Caco-2 (cell line): ENCODE data around the gene LRRTM1. TPM values are rescaled to one million over a fixed set of nuclear protein-coding genes. Genes with fewer than 3 reads are reported as not detected.

Experiments used
- BruUV-seq: library from RNA; stranded (reverse); fragments of 400-500 nt; replicated peaks from 2 replicates; lab custom pipeline; 2021; lab: Mats Ljungman, UMichigan
- CTCF ChIA-PET: fragments of 300-600 bp; sonication (Branson Sonifier 250); formaldehyde crosslinking; loops from one replicate; lab custom pipeline; 2022; ENCODE audit warnings: antibody characterized with exemption; lab: Charles Lee
- POLR2A ChIA-PET: fragments of 300-600 bp; sonication (Branson Sonifier 250); formaldehyde crosslinking; loops from one replicate; lab custom pipeline; 2022; ENCODE audit warnings: antibody characterized with exemption; lab: Charles Lee
- DNase-seq, 2 experiments: peaks; one replicate each; pipeline versions ENCODE4 v3.0.0 to v3.0.0-alpha.2; 2020 to 2022
- H3K27me3 ChIP-seq: replicated peaks from 2 replicates; pipeline ENCODE4 v1.6.0; 2011; ENCODE audit warnings: low read length; ENCODE audit not compliant: control insufficient read depth, insufficient read depth
- H3K36me3 ChIP-seq: 2 replicates; pipeline ENCODE4 v1.5.1; 2011; ENCODE audit warnings: low read length; ENCODE audit not compliant: control insufficient read depth, insufficient read depth
- H3K4me1 ChIP-seq: fragments of 250-450 bp; sonication (Bioruptor Pico); 2 replicates; pipeline ENCODE4 v1.5.1; 2020; ENCODE audit warnings: mild to moderate bottlenecking
- H3K4me3 ChIP-seq: 2 replicates; pipeline ENCODE4 v1.5.1; 2011; ENCODE audit warnings: low read depth, mild to moderate bottlenecking, control low read depth, low read length
- H3K9me3 ChIP-seq: fragments of 250-450 bp; sonication (Bioruptor Pico); 2 replicates; pipeline ENCODE4 v1.5.1; 2020; ENCODE audit warnings: mild to moderate bottlenecking, moderate library complexity
- H3K27ac Mint-ChIP-seq: one replicate; pipeline ENCODE4 v1.8.0; 2022; ENCODE audit warnings: mixed read lengths; ENCODE audit not compliant: unreplicated experiment
- H3K27me3 Mint-ChIP-seq: one replicate; pipeline ENCODE4 v1.8.0; 2022; ENCODE audit warnings: mixed read lengths; ENCODE audit not compliant: insufficient read depth, unreplicated experiment
- H3K36me3 Mint-ChIP-seq: one replicate; pipeline ENCODE4 v1.8.0; 2022; ENCODE audit warnings: mild to moderate bottlenecking, mixed read lengths; ENCODE audit not compliant: insufficient read depth, unreplicated experiment
- H3K4me1 Mint-ChIP-seq: one replicate; pipeline ENCODE4 v1.8.0; 2022; ENCODE audit warnings: low read depth, mixed read lengths; ENCODE audit not compliant: unreplicated experiment
- H3K4me3 Mint-ChIP-seq: one replicate; pipeline ENCODE4 v1.8.0; 2022; ENCODE audit warnings: mild to moderate bottlenecking, moderate library complexity, mixed read lengths; ENCODE audit not compliant: unreplicated experiment
- H3K9me3 Mint-ChIP-seq: one replicate; pipeline ENCODE4 v1.8.0; 2022; ENCODE audit warnings: mixed read lengths; ENCODE audit not compliant: unreplicated experiment
- intact Hi-C: fragments of 100-400 bp; cut with micrococcal nuclease; formaldehyde crosslinking; loops from one replicate; pipeline ENCODE4 v1.10.0; 2022; ENCODE audit not compliant: unreplicated experiment
- total RNA-seq: library from RNA; stranded (reverse); gene quantifications from 2 replicates; pipeline ENCODE4 v1.2.3, GENCODE V29; 2022
- TF ChIP-seq, protein P1 (sequence below), 2 experiments: fragments of 200-600 bp in 1 of 2; IDR thresholded peaks; 1 replicate in 1 of 2; 2 replicates in 1 of 2; pipeline versions ENCODE4 v1.5.1 to v1.8.0; 2011 to 2022; ENCODE audit warnings: antibody characterized with exemption in 1 of 2, control low read depth in 1 of 2, inconsistent platforms in 1 of 2, low read depth in 1 of 2, low read length in 1 of 2, mild to moderate bottlenecking in 1 of 2, moderate library complexity in 1 of 2; ENCODE audit not compliant: insufficient read depth in 1 of 2, severe bottlenecking in 1 of 2, unreplicated experiment in 1 of 2

LRRTM1 gene
- total RNA-seq, 1 experiment from 2014 or later: not detected

DNA sequence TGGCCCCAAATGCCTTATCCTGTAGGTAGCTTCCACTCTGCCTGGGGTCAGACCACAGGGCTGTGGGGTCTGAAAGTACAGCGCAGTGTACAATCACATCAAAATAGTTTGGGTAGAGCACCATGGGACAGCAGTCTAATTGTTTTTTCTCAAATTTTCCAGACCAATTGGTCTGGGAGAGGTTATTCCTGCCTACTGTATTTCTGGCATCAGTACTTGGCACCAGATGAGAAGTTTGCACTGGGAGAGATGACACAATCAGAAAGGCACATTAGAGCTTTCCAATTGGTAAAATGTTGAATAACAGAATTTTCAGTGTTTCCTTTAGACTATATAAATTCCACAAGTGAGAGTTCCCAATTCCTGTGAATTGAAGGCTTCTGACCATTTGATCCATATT, 30.9 kb upstream of the LRRTM1 start:
- no peaks in the 10 kb centered on the region for H3K27me3 ChIP-seq
- no peaks in the 10 kb centered on the region for H3K9me3 ChIP-seq
- ChIA-PET CTCF (no interaction called here), POLR2A (no interaction called here)
- no peaks in the 10 kb centered on the region for H3K36me3 ChIP-seq
- no peak overlapping the region for H3K4me3 ChIP-seq
- H3K27ac Mint-ChIP-seq: no peak overlapping the region
- TF ChIP-seq, protein P1, sequence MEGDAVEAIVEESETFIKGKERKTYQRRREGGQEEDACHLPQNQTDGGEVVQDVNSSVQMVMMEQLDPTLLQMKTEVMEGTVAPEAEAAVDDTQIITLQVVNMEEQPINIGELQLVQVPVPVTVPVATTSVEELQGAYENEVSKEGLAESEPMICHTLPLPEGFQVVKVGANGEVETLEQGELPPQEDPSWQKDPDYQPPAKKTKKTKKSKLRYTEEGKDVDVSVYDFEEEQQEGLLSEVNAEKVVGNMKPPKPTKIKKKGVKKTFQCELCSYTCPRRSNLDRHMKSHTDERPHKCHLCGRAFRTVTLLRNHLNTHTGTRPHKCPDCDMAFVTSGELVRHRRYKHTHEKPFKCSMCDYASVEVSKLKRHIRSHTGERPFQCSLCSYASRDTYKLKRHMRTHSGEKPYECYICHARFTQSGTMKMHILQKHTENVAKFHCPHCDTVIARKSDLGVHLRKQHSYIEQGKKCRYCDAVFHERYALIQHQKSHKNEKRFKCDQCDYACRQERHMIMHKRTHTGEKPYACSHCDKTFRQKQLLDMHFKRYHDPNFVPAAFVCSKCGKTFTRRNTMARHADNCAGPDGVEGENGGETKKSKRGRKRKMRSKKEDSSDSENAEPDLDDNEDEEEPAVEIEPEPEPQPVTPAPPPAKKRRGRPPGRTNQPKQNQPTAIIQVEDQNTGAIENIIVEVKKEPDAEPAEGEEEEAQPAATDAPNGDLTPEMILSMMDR (IDR thresholded peaks at IDR 0.05; ENCODE audit: insufficient read depth in 1 of 2, low read depth in 1 of 2, low read length in 1 of 2, severe bottlenecking in 1 of 2, unreplicated experiment in 1 of 2): no peak
- no peaks in the 10 kb centered on the region for H3K9me3 Mint-ChIP-seq
- no peak for DNase-seq
- no peak overlapping the region for H3K4me3 Mint-ChIP-seq
- no peaks in the 10 kb centered on the region for H3K36me3 Mint-ChIP-seq
- H3K4me1 ChIP-seq: no peaks in the 10 kb centered on the region
- intact Hi-C loops: no loop called here
- H3K27me3 Mint-ChIP-seq: peaks cover 10% of the 10 kb centered on the region
- BruUV-seq: no TSS peak
- H3K4me1 Mint-ChIP-seq: no peaks in the 10 kb centered on the region

DNA sequence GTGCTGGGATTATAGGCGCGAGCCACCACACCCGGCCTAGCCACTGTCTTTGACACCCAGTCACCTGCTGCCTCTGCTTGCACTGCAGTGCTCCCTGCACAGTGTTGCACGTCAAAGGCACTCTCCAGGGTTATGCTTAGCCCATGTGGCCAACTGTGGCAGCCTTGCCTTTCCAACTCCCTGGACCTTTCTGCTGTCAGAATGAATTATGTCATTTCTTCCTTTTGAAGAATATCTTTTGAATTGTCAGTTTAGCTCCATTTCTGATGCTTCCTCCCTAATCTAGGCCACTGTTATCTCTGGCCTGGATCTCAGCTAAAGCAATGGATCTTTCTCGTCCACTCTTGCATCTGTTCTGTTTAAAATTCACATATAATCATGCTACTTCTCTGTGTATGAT, 29.3 kb upstream of the LRRTM1 start:
- H3K27ac Mint-ChIP-seq: no peak overlapping the region
- Histone ChIP-seq H3K4me1 (no peaks in the 10 kb centered on the region), H3K4me3 (no peak overlapping the region), H3K27me3 (no peaks in the 10 kb centered on the region), H3K36me3 (no peaks in the 10 kb centered on the region; the same call in 1 of the 2 replicates), H3K9me3 (no peaks in the 10 kb centered on the region)
- H3K4me1 Mint-ChIP-seq: no peaks in the 10 kb centered on the region
- no peak overlapping the region for H3K4me3 Mint-ChIP-seq
- ChIA-PET POLR2A (no interaction called here), CTCF (no interaction called here)
- DNase-seq: no peak
- TF ChIP-seq, protein P1 (IDR thresholded peaks at IDR 0.05; ENCODE audit: insufficient read depth in 1 of 2, low read depth in 1 of 2, low read length in 1 of 2, severe bottlenecking in 1 of 2, unreplicated experiment in 1 of 2): no peak
- intact Hi-C loops: no loop called here
- H3K9me3 Mint-ChIP-seq: no peaks in the 10 kb centered on the region
- H3K27me3 Mint-ChIP-seq: peaks cover 10% of the 10 kb centered on the region
- no TSS peak for BruUV-seq
- H3K36me3 Mint-ChIP-seq: no peaks in the 10 kb centered on the region

DNA sequence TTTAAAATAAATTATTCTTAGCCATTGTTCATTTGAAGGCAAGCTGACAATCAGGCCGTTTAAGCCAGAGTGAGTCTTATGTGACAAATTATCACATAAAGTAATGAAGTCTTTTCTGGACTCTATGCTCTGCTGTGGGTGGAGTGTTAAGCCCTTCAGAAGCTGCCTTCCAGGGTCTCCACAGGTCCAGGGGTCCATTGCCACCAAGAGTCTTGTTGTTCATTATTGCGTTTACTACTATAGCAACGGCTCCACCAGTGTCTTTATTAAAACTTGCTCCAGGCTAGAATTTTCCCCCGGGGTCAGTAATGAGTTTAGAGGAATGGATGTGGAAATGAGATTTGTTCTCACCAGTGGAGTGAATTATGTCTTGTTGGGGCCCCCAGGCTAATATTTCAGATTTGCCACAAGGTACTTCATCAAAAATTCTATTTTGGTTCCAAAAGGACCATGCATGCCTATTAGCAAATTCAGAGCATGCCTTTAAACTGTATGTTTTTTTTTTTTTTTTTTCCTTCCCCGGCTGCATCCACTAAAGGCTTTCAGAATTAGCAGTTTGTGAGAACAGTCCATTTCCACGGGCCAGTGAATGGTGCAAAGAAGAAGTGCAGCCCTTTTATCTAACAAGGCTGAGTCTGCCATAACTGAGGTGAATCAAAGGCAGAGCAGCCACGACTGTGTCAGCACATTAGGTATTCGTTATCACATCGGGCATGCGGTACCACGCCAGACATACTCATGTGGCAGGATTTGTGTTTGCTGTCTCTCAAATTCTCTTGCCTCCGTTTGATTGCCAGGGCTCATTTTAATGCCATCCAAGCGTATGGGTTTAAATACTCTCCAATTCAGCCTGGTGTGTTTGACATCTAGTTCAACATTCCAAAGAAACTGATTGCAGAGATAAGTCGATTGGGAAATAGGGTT, 26.2 kb upstream of the LRRTM1 start:
- Mint-ChIP-seq H3K9me3 (no peaks in the 10 kb centered on the region), H3K4me1 (no peaks in the 10 kb centered on the region), H3K27ac (no peak overlapping the region), H3K36me3 (no peaks in the 10 kb centered on the region), H3K4me3 (no peak overlapping the region), H3K27me3 (peaks cover 10% of the 10 kb centered on the region)
- intact Hi-C loops: no loop called here
- Histone ChIP-seq H3K9me3 (no peaks in the 10 kb centered on the region), H3K4me3 (no peak overlapping the region), H3K27me3 (no peaks in the 10 kb centered on the region), H3K36me3 (no peaks in the 10 kb centered on the region; the same call in 1 of the 2 replicates), H3K4me1 (no peaks in the 10 kb centered on the region)
- no TSS peak for BruUV-seq
- no peak for DNase-seq
- CTCF ChIA-PET: no interaction called here
- TF ChIP-seq, protein P1 (IDR thresholded peaks at IDR 0.05; ENCODE audit: insufficient read depth in 1 of 2, low read depth in 1 of 2, low read length in 1 of 2, severe bottlenecking in 1 of 2, unreplicated experiment in 1 of 2): no peak
- POLR2A ChIA-PET: no interaction called here
